Peyer's patch (tissue), 4 donors: ENCODE measurements around the gene CFAP43.

Source experiments
- CTCF ChIP-seq, 6 experiments: fragments of 450-650 bp in 4 of 6; fragments of 200-600 bp in 2 of 6; sonication (generic) in 1 of 6; IDR thresholded peaks; one replicate each; pipeline ENCODE4 v1.5.1; 2017 to 2019; ENCODE audit warnings: antibody characterized with exemption in 6 of 6, mild to moderate bottlenecking in 3 of 6, moderate library complexity in 1 of 6
- POLR2A ChIP-seq, 2 donors: fragments of 450-650 bp; IDR thresholded peaks; one replicate each; pipeline ENCODE4 v1.5.1; 2017; ENCODE audit warnings: antibody characterized with exemption in 2 of 2, mild to moderate bottlenecking in 2 of 2, moderate library complexity in 2 of 2

GRCh38 chr10:104252368-104252767 is 20.2 kb upstream of the CFAP43 start:
- TF ChIP-seq POLR2A (IDR thresholded peaks at IDR 0.05) = no peak
- no peak for TF ChIP-seq CTCF (IDR thresholded peaks at IDR 0.05)
